NK-92 (cell line): ENCODE data around the gene LRRC37B.
"Not testable (repeated sequence)": the region's sequence is repeated elsewhere in the genome, so short reads cannot be mapped to it uniquely, and the experiment has no call there.

Experiments
- DNase-seq: peaks from one replicate; lab custom pipeline; 2025; ENCODE audit not compliant: unreplicated experiment; lab: John Stamatoyannopoulos, UW

LRRC37B gene

GRCh38 chr17:32084942-32085829 lies 78.0 kb downstream of the LRRC37B start:
- not testable (repeated sequence) for DNase-seq

- DNase-seq: not testable (repeated sequence)
Observed at GRCh38 chr17:32086833-32087232, 79.7 kb downstream of the LRRC37B start.

- DNase-seq: not testable (repeated sequence)
Observed at GRCh38 chr17:32092062-32092461, 84.9 kb downstream of the LRRC37B start.

GRCh38 chr17:32099686-32100085 lies 92.5 kb downstream of the LRRC37B start:
- no peak for DNase-seq

GRCh38 chr17:32100323-32100722 lies 93.1 kb downstream of the LRRC37B start:
- DNase-seq: not testable (repeated sequence)

GRCh38 chr17:32100971-32101631 lies 93.9 kb downstream of the LRRC37B start:
- no peak for DNase-seq

- no peak for DNase-seq
Observed at GRCh38 chr17:32102172-32102571, 95.0 kb downstream of the LRRC37B start.

GRCh38 chr17:32102646-32103186 lies 95.5 kb downstream of the LRRC37B start:
- no peak for DNase-seq
